ENCODE data around the gene ACAD8.

DNA sequence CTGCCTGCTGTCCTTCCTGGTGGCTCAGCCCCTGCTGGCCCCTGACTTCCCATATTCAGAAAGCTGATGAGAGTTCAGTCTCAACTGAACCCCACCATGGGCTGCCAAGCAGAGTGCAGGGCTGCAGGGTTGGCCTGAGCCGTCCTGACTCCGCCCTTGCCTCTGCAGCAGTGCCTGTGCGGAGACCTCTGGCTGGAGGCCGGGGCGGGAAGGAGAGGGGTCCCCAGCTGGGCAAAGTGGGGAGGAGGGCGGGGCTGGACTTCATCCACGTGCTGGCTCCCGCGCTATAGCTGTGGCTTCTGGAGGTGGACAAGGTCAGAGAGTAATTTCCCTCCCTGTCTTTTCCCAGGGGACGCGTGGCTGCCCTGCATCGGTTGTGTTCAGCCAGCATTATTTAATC lies 36.4 kb downstream of the ACAD8 start:
- no peak for TF ChIP-seq CHD2 (IDR thresholded peaks at IDR 0.05; ENCODE audit: borderline replicate concordance, low read depth, low read length)
- TF ChIP-seq YY1 (IDR thresholded peaks at IDR 0.05; ENCODE audit: low read depth, low read length) = no peak
- no peak for TF ChIP-seq IKZF2 (IDR thresholded peaks at IDR 0.05)
- TF ChIP-seq CTCF (IDR thresholded peaks at IDR 0.05 in 2 of 3, conservative IDR thresholded peaks at IDR 0.05 in 1 of 3; ENCODE audit: control insufficient read depth in 2 of 3, extremely low read depth in 1 of 3, insufficient read depth in 1 of 3, low read depth in 3 of 3, low read length in 3 of 3) = no peak
- TF ChIP-seq EP300 (IDR thresholded peaks at IDR 0.05; ENCODE audit: borderline replicate concordance in 1 of 2, control insufficient read depth in 1 of 2, low read depth in 2 of 2, low read length in 2 of 2) = no peak
- no peak for TF ChIP-seq USF1 (IDR thresholded peaks at IDR 0.05; ENCODE audit: borderline replicate concordance, extremely low read length, insufficient read depth, low read depth, low read length)
- TF ChIP-seq, protein P1, sequence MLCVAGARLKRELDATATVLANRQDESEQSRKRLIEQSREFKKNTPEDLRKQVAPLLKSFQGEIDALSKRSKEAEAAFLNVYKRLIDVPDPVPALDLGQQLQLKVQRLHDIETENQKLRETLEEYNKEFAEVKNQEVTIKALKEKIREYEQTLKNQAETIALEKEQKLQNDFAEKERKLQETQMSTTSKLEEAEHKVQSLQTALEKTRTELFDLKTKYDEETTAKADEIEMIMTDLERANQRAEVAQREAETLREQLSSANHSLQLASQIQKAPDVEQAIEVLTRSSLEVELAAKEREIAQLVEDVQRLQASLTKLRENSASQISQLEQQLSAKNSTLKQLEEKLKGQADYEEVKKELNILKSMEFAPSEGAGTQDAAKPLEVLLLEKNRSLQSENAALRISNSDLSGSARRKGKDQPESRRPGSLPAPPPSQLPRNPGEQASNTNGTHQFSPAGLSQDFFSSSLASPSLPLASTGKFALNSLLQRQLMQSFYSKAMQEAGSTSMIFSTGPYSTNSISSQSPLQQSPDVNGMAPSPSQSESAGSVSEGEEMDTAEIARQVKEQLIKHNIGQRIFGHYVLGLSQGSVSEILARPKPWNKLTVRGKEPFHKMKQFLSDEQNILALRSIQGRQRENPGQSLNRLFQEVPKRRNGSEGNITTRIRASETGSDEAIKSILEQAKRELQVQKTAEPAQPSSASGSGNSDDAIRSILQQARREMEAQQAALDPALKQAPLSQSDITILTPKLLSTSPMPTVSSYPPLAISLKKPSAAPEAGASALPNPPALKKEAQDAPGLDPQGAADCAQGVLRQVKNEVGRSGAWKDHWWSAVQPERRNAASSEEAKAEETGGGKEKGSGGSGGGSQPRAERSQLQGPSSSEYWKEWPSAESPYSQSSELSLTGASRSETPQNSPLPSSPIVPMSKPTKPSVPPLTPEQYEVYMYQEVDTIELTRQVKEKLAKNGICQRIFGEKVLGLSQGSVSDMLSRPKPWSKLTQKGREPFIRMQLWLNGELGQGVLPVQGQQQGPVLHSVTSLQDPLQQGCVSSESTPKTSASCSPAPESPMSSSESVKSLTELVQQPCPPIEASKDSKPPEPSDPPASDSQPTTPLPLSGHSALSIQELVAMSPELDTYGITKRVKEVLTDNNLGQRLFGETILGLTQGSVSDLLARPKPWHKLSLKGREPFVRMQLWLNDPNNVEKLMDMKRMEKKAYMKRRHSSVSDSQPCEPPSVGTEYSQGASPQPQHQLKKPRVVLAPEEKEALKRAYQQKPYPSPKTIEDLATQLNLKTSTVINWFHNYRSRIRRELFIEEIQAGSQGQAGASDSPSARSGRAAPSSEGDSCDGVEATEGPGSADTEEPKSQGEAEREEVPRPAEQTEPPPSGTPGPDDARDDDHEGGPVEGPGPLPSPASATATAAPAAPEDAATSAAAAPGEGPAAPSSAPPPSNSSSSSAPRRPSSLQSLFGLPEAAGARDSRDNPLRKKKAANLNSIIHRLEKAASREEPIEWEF (IDR thresholded peaks at IDR 0.05; ENCODE audit: insufficient replicate concordance, low read depth, low read length) = no peak
- no peak for TF ChIP-seq EZH2 (IDR thresholded peaks at IDR 0.05; ENCODE audit: borderline replicate concordance, control insufficient read depth, low read depth, low read length)

Measured in GM12878 (cell line).